Measurements from ENCODE around the gene CAMKMT.

CAMKMT gene

GRCh38 chr2:44680983-44681531 is 319.3 kb downstream of the CAMKMT start:
- Histone ChIP-seq H3K4me1 (ENCODE audit: control insufficient read depth in 1 of 2, insufficient read depth in 1 of 2, low read depth in 1 of 2, low read length in 1 of 2) (no peaks in the 10 kb centered on the region), H3K27me3 (no peaks in the 10 kb centered on the region), H3K36me3 (no peaks in the 10 kb centered on the region), H3K4me3 (ENCODE audit: low read depth in 1 of 2, low read length in 1 of 2) (no peak overlapping the region), H3K9me3 (no peaks in the 10 kb centered on the region), H3K27ac (no peak overlapping the region)
- TF ChIP-seq, protein P1, sequence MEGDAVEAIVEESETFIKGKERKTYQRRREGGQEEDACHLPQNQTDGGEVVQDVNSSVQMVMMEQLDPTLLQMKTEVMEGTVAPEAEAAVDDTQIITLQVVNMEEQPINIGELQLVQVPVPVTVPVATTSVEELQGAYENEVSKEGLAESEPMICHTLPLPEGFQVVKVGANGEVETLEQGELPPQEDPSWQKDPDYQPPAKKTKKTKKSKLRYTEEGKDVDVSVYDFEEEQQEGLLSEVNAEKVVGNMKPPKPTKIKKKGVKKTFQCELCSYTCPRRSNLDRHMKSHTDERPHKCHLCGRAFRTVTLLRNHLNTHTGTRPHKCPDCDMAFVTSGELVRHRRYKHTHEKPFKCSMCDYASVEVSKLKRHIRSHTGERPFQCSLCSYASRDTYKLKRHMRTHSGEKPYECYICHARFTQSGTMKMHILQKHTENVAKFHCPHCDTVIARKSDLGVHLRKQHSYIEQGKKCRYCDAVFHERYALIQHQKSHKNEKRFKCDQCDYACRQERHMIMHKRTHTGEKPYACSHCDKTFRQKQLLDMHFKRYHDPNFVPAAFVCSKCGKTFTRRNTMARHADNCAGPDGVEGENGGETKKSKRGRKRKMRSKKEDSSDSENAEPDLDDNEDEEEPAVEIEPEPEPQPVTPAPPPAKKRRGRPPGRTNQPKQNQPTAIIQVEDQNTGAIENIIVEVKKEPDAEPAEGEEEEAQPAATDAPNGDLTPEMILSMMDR (IDR thresholded peaks at IDR 0.05), result no peak

DNA sequence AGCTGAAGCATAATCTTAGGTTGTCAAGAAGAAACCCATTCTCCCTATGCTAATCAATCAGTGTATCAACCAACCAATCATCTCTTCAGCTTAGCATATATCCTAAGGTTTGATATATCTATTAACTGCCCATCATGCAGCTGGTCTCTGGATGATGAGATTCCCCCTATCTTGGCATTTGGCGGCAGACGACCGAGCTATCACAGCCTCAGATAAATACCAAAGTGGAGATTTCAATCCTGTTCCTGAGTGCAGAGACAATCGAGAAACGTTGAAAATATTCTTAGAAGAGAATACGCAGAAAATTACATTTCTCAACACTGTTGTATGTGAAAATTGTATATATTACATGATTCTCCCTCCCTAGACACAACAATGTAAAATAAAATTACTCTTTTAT is 320.7 kb downstream of the CAMKMT start:
- H3K4me3 ChIP-seq (ENCODE audit: low read depth in 1 of 2, low read length in 1 of 2), result no peak overlapping the region
- no peaks in the 10 kb centered on the region for H3K36me3 ChIP-seq
- no peaks in the 10 kb centered on the region for H3K4me1 ChIP-seq (ENCODE audit: control insufficient read depth in 1 of 2, insufficient read depth in 1 of 2, low read depth in 1 of 2, low read length in 1 of 2)
- H3K27me3 ChIP-seq, result no peaks in the 10 kb centered on the region
- TF ChIP-seq, protein P1 (IDR thresholded peaks at IDR 0.05), result no peak
- H3K9me3 ChIP-seq, result no peaks in the 10 kb centered on the region
- H3K27ac ChIP-seq, result no peak overlapping the region

DNA sequence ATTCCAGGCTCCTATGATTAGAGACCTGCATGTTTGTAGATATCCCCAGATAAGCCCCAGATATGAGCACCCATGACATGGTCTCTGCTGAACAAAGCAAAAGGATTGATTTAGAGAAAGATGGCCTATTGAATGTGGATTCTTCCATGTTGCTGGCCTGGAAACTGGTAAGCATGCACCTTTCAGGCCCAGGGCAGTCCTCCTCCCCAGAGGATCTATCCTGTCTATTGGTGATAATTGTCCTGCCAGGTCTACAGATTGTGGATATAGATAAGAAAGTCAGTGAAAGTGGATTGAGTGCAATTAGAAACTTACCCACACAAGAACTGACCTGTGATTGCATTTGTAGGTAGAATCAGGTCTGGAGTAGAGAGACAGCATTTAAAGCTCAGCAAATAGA is 322.8 kb downstream of the CAMKMT start:
- H3K27me3 ChIP-seq, result no peaks in the 10 kb centered on the region
- H3K4me1 ChIP-seq (ENCODE audit: control insufficient read depth in 1 of 2, insufficient read depth in 1 of 2, low read depth in 1 of 2, low read length in 1 of 2), result no peaks in the 10 kb centered on the region
- H3K9me3 ChIP-seq, result no peaks in the 10 kb centered on the region
- H3K4me3 ChIP-seq (ENCODE audit: low read depth in 1 of 2, low read length in 1 of 2), result no peak overlapping the region
- TF ChIP-seq, protein P1 (IDR thresholded peaks at IDR 0.05), result no peak
- no peaks in the 10 kb centered on the region for H3K36me3 ChIP-seq
- H3K27ac ChIP-seq, result no peak overlapping the region

DNA sequence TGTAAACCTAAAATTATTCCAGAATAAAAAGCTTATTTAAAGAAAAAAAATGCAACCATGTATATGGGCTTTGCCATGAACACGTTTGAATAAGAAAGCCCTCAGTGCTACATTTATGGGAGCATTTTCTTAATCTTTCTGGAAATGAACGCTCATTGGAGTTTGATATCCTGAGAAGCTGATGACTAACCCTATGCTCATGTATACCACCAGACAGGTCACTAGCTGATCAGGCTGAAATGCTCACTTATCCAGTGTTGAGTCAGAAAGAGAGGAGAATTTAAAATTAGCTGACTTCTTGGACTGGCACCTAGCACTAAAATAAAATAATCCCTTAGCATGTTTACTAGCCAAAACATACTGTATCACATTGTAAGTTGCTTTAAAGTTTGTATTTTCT is 324.8 kb downstream of the CAMKMT start:
- H3K27me3 ChIP-seq, result no peaks in the 10 kb centered on the region
- no peak overlapping the region for H3K4me3 ChIP-seq (ENCODE audit: low read depth in 1 of 2, low read length in 1 of 2)
- no peaks in the 10 kb centered on the region for H3K9me3 ChIP-seq
- H3K4me1 ChIP-seq (ENCODE audit: control insufficient read depth in 1 of 2, insufficient read depth in 1 of 2, low read depth in 1 of 2, low read length in 1 of 2), result no peaks in the 10 kb centered on the region
- TF ChIP-seq, protein P1 (IDR thresholded peaks at IDR 0.05), result no peak
- H3K27ac ChIP-seq, result no peak overlapping the region
- H3K36me3 ChIP-seq, result no peaks in the 10 kb centered on the region

DNA sequence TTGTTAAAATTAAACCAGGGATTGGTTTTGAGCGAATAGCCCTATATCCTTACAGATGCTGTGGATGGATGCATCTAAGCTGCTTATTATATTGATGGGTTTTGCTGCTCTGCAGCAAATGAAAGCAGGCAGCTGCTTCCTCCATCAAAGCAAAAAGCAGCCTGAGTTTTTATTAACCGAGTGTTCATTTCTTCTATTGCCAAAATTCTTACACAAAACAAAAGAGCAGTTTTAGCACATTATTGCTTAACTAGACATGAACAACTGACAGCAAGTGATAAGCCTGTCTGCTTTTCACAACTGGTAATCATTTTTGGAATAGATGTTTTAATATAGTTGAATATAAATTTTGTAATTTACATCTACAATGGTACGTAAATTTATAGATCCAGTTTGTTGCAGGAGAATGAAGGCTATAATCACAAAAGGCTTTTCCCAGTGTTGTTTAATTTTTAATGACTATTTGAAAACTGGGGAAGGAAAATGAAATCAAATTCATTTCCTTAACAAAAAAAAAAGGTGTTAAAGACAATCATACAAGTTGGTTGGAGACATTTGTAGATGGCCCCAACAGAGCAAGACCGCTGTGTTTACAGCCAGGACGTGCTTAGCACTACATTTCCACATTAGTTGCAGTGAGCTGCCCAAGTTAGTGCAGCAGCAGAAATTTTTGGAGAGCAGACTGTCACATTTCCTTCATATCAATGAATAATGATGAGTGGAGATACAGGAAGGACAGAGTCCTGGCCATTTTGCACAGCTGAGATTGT is 326.1 kb downstream of the CAMKMT start:
- H3K4me3 ChIP-seq (ENCODE audit: low read depth in 1 of 2, low read length in 1 of 2), result no peak overlapping the region
- H3K36me3 ChIP-seq, result no peaks in the 10 kb centered on the region
- no peaks in the 10 kb centered on the region for H3K9me3 ChIP-seq
- H3K4me1 ChIP-seq (ENCODE audit: control insufficient read depth in 1 of 2, insufficient read depth in 1 of 2, low read depth in 1 of 2, low read length in 1 of 2), result no peaks in the 10 kb centered on the region
- no peaks in the 10 kb centered on the region for H3K27me3 ChIP-seq
- H3K27ac ChIP-seq, result no peak overlapping the region
- TF ChIP-seq, protein P1 (IDR thresholded peaks at IDR 0.05), result no peak
